ENCODE results near the gene TNRC6B.

TNRC6B gene

DNA sequence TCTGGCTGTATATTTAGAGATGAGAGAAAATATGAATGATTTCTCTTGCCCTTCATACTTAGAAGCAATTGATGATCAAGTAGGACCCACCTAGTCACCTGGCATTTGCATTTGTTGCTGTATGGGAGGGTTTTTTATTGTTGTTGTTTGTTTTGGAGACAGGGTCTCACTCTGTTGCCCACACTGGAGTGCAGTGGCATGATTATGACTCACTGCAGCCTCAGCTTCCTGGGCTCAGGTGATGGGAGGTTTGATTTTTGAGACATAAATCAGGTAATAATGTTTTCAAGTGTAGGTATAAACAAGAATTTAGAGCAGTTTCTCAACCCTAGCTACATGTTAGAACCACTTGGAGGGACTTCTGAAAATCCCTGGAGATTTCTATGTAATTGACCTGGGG lies 63.0 kb downstream of the TNRC6B start:
- DNase-seq: no peak

DNA sequence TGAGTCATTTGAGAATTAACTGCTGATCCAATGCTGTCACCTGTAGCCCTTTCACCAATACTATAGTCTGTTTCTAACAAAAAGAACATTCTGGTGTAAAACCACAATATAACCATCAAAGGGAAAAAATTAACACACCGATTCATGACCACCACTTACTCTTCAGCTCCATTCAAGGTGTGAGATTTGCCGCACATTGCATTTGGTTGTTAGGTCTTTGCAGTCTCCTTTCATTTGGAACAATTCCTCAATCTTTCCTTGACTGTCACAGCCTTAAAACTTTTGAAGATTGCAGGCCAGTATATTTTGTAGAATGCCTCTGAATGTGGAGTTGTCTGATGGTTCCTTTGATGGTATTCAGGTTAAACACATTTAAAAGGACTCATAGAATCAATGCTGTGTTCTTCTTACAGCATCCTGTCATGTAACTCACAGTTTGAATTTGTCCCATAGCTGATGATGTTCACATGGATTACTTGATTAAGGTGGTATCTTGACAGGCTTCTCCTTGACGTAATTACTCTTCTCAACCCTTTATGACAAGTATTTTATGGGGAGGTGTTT lies 63.6 kb downstream of the TNRC6B start:
- DNase-seq: no peak

DNA sequence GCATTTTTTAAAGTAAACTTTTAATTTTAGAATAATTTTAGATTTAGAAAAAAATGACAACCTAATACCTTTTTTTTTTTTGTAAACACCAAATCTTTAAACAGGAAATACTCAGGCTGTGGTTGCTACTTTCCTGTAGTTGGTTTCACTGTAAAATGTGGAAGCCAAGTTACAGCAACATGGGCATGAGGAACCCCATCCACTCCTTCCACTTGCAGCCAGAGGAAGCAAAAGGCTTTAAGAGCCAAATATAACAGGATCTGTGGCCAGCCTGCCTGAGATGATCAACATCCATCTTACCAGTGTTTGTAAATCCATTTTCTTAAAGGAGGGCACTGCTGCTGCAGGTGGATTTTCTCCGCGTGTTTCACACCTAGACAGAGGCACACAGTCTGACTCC lies 66.2 kb downstream of the TNRC6B start:
- no peak for DNase-seq

DNA sequence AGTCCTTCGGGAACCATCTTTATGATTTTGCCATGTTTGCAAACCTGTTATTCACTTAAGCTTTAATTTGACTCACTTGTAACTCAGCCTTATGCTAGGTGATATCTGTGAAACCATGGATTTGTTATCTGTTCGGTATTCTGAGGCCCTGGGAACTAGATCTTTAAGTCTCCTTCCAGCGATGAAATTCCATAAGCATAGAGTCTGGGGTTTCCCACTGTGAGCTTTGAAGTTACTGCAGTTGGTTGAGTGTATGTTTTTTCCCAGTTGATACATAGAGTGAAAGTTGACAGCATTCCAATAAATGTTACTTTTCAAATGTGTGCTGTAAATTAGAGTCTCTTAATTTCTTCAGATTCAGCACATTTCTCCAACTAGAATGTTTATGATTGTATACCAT lies 66.9 kb downstream of the TNRC6B start:
- DNase-seq: no peak

DNA sequence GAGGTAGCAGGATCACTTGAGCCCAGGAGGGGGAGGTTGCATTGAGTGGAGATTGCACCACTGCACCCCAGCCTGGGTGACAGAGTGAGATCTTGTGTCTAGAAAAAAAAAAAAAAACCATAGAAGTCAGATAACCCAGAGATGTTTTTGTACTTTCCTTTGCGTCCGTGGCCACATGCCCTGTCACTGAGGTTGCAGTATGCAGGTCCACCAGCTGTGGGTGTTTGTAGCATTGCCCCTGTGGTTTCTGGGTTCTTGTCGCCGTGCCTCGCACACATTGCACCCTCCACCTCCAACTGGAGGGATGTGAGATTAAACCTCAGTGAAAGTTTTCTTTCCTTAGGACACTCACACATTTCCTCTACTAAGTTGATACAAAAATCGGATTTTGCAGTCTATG lies 70.3 kb downstream of the TNRC6B start:
- no peak for DNase-seq

DNA sequence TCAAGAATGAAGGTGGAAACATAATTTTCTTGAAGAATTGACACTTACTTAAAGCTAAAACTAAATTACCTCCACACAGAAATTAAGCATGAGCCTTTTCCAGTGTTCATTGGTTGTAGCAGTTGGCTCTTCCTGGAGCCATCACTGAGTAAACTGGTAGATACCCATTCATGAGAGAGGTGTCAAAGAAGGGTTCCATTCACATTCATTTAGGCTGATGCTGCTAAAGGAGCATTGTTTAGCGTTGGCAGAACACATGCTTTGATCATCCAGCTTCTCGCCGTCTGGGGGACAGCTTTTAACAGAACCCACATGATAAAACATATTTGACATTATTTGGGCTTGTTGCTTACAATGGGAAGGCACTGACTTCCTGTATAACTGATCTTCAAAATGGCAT lies 71.6 kb downstream of the TNRC6B start:
- DNase-seq: no peak

DNA sequence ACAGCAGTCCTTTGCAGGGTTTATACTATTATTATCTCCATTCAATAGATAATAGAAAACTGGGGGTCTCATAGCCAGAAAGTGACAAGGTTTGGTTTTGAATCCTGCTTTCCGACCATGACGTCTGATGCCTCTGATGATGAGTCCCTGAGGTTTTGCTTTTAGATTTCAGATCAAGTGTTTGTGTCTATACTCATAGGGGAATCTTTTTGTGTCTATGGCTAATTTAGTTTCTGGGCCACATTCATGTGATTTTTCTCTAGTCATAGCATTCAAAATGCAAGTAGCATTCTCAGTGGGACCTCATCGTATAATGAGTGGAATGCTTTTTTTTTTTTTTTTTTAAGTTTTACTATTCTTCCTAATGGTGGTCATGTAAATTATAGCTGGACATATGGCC lies 72.9 kb downstream of the TNRC6B start:
- DNase-seq: no peak

DNA sequence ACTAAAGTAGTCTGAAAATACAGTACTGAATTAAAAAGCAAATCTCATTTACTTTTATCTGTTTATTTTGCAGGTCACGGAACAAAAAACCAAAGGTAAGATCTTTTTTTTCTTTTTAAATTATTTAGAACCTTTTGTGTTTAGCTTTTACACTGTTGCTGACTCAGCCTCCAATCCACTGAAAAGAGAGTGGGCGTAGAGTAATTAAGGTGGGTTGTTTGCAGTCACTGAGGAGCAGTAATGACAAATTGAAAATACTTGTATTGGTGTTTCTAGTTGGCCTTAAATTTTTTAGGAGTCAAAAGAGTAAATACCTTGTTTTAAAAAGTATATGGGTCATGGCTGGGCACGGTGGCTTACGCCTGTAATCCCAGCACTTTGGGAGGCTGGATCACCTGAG lies 73.4 kb downstream of the TNRC6B start:
- DNase-seq: no peak

DNA sequence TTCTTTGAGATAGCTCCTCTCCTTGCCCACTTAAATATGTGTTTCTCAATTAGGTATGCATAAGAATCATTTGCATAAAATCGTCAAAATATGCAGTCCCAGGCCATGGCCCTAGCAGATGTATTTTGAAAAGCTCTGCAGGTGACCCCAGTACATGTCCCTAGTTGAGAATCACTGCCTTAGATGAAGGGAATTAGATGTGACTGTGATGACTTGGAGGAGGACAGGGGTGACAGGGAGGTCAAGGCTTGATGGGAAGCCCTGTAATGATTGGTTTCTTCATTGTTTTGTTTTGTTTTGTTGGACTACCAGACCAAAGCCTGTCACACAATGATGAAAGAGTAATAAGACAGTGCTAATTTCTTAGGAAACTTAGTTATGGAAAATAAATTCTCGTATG lies 74.4 kb downstream of the TNRC6B start:
- DNase-seq: no peak

DNA sequence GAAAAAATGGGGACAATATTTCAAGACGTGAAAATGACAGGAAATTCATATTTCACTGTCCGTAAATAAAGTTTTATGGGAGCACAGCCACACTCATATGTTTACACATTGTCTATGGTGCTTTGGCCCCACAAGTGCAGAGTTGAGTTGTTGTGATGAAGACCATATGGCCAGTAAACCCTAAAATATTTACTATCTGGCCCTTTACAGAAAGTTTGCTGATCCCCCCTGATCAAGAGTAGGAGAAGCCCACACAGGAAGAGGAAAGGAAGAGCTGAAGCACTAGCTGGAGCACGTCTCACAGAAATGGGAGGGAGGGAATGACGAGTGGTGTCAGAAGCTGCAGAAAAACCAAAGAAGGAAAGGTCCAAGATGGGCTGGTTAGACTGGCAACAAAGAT lies 78.8 kb downstream of the TNRC6B start:
- DNase-seq: no peak

DNA sequence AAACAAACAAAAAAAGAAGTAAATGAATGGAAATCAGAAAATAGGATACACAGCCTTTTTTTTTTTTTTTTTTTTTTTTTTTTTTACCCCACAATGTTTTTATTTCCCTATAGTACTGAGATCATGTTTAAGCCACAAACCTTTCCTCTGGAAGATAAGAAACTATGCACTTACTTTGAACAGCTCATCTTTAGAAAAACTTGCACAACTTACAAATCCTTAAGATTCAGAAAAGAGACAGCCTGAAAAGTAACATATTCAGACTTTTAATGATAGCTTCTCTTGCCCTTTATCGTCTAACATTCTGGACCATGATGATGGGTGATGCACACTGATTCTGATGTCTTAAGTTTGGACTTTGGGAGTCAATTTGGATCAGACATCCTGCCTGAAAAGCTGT lies 80.3 kb downstream of the TNRC6B start:
- no peak for DNase-seq

DNA sequence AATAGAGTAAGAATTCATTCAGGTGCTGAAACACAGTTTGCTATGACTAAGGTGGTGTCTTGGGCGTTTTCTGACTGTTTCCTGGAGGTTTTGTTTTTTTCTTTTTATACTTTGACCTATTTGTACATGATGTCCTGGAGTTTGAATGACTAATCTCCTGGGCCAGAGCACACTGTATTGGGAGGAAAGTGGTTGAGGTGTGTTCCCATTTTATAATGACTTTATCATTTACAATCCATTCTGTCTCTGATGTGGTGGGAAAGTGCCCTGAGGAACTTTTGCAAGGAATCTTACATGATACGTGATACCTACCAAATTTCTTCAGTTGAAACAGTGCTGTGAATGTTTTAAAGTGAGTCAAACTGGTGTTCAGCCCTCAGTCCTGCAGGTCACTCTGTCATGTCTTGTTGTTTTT lies 80.8 kb downstream of the TNRC6B start:
- DNase-seq: no peak

DNA sequence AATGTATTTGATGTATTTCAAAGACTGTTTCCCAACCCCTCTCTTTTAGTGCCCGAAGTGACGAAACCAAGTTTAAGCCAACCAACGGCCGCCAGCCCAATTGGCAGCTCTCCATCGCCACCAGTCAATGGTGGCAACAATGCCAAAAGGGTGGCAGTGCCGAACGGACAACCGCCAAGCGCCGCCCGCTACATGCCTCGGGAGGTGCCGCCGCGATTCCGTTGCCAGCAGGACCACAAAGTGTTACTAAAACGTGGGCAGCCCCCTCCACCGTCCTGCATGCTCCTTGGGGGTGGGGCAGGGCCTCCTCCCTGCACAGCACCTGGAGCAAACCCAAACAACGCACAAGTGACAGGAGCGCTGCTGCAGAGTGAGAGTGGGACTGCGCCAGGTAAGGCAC lies 84.1 kb downstream of the TNRC6B start:
- DNase-seq: no peak

DNA sequence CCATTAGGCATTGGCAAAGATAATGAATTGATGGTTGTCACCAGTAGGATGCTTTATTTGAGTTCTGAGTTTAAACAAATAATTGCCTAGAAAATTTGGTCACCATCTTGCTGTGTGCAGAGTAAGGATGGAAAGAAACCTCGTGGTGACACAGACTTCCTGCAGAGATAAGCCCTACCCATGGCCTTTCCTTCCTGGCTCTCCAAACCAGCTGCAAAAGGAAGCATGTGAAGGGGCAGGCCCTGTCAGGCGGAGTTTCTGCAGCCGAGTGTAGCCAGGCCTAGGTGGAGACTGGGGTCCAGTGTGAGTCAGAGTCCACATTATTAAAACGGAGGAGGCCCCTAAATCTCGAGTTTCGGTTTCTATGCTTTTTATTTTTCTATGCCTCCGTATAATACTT lies 85.5 kb downstream of the TNRC6B start:
- no peak for DNase-seq

DNA sequence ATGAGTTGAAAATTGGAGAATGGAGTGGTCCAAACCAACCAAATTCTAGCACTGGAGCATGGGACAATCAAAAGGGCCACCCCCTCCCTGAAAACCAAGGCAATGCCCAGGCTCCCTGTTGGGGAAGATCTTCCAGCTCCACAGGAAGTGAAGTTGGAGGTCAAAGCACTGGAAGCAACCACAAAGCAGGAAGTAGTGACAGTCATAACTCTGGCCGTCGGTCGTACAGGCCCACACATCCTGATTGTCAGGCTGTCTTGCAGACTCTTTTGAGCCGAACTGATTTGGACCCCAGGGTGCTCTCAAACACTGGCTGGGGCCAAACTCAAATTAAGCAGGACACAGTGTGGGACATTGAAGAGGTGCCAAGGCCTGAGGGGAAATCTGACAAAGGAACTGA lies 88.1 kb downstream of the TNRC6B start:
- no peak for DNase-seq

DNA sequence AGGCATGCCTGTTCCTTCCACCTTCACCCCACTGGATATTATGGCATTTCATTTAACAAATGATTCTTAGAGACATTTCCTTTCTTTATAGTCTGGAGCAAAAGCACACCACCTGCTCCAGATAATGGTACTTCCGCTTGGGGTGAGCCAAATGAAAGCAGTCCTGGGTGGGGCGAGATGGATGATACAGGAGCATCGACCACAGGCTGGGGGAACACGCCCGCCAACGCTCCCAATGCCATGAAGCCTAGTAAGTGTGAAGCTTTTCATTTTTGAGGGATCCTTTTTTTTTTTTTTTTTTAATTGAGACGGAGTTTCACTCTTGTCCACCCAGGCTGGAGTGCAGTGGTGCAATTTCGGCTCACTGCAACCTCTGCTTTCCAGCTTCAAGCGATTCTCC lies 92.3 kb downstream of the TNRC6B start:
- no peak for DNase-seq

DNA sequence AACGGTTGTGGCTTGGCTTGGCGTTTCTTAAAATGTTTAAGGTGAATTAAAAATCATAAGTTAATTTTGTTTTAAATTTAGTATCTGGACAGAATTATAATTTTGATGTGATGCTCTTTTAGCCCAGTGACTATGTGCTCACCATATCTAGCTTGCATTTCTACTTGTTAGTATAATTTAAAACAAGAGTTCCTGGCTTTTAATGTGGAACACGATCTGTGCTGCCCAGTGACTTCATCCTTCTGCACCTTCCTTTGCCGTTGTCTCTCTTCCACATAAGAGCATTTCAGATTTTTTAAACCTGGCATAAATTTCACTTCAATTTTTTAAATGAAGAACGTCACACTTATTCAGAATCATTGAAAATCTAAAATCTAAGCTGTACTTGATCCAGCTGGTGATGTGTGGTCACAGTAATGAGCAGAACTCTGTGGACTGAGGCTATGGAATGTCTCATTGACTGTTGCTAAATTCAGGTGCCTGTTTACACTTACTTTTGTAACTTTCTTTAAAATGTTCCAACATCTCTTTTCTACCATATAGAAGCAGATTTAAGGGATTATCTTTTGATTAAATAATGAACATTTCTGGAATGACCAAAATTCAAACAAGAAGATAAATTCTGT lies 93.1 kb downstream of the TNRC6B start:
- DNase-seq: no peak

DNA sequence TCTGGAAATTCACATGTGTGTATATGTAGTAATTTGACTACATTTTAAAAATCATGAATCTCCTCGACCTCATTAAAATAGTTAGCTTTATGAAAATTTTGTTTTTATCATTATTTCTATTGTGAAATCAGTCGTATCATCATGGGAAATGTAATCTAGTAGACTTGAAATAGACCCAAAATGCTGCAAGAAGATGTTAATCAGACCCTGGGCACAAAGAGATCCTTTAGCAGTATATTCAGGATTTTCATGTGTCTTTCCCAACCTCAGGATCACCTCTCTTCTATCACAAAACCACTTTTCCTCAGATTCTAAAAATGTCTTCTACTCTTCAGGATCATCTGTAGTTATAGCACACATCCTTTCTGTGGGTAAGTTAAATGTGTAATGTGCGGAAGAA lies 93.7 kb downstream of the TNRC6B start:
- no peak for DNase-seq

DNA sequence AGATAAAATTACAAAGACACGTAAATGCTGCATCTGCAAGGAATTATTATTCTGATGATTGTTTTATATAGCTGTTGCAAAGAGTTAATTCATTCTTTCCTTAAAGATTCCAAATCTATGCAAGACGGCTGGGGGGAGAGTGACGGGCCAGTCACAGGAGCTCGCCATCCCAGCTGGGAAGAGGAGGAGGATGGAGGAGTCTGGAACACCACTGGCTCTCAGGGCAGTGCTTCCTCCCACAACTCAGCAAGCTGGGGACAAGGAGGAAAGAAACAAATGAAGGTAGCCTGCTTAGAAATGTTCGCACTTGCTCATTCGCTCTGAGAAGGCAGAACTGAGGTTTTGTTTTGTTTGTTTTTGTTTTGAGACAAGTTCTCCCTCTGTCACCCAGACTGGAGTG lies 95.6 kb downstream of the TNRC6B start:
- DNase-seq: no peak

DNA sequence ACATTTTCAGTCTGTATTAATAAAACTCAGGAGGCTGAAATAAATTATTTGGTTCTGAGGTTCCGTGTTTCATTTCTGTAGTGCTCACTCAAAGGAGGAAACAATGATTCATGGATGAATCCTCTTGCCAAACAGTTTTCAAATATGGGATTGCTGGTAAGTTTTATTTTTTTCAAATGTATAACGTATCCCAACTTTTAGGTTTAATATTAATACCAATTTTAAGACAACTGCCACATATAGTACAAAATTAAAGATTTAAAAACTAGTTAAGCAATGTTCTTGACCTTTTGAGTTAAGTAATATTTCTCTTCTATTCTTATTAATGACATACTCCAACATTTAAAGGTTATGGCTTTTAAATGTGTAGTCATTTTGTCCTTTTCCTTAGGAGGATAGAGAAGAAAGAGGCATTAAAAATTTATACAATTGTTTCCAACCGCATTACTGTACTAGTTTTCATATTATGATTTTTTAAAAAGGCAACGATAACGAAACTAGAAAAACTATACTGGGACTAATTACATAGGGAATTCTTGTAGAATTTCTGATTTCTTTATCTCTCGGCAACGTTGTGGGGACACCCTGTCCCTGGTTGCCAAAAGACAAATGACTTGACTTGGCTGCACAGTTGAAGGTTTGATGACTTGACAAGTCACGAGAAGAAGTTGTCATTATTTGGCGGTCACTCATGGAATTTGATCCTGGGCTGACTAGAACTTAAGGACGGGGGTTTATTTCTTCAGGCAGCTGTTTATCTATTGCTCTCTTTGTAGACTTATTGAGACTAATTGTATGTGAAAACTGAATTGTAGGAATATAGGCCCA lies 99.5 kb downstream of the TNRC6B start:
- DNase-seq: no peak

DNA sequence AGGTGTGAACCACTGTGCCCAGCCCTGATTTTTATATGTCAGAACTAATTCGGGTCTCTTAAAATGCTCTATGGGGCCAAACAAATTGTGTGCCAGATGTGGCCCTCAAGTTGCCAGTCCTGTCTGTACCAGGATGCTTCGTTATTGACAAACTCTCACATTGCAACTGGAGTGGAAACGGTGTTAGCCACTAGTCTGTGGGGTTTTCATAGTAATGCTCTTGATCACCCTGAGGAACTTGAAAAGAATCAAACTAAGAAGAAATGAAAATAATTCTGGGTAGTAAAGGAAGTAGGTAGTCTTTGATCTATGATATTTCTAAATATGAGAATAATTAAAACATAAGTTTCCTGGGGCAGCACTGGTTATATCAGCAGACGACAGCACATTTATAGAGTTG lies 101.3 kb downstream of the TNRC6B start:
- no peak for DNase-seq

DNA sequence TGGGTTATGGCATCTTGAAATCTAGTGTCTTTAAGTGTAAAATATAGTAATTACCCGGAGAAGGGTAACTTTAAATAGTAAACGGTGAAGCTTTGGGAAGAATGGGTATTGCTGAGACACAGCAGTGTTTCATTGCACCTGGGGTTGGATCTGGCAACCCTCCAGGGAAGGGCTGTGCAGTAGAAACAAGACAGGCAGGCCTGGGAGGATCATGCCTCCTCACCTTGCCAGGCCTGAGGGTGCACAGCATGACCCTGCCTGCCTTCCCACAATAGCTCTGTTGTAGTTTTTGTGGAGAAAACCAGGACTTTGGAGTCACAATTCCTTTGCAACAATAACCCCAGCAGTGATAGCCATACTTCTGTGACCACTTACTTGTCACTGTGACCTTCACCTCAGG lies 104.0 kb downstream of the TNRC6B start:
- DNase-seq: no peak

DNA sequence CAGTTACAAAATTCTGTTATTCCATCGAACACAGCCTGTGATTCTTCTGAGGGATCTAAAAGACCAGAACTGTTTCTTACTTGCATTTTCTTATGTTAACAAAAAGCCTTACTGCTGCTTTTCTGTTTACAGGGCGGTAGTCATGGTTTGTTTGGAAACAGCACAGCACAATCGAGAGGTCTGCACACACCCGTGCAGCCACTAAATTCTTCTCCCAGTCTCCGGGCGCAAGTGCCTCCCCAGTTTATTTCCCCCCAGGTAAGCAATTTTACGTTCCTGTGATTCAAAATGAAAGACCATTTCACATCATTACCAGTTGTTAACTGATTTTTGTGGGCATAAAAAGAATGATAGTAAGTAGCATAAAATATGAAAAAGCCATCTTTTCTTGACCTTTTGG lies 107.8 kb downstream of the TNRC6B start:
- no peak for DNase-seq

DNA sequence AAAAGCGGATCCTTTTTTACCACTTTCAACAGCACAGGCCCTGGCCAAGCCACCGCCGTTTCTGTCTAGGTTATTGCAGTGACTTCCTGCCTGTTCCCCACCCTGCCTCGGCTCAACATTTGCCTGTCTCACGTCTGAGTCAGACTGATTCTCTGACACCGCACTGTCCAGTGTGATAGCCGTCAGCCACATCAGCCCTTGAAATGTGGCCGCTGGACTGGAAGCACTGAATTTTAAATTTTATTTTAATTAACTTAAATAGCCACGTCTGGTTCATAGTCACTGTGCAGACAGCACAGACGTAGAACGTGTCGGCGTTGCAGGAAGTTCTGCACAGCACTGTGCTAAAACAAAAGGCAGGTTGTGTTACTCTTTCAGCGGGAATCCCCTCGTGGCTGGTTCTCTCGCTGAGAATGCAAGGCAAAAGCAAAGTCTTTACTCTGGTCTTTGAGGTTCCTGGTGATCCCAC lies 112.3 kb downstream of the TNRC6B start:
- DNase-seq: no peak

DNA sequence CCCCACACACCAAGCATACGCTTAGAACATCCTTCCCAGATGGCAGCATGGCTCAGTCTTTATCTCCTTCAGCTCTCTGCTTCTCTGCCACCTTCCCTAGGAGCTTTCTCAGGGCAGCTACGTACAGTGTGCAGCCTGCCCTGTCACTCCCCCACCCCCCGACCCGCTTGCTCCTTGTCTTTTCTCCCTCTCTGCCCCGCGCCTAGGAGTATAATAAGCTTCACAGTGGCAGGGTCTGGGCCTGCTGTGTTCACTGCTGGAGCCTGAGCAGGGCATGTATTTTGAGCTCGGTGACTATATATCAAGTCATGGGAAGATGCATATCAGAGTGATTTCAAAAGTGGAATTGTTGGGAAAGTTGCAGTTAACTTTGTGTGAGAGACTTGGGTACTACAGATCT lies 112.8 kb downstream of the TNRC6B start:
- no peak for DNase-seq
